SKM-1 treated with dmso at 0.1 percent for 144 hours (cell line): Measurements from ENCODE around the gene CADM2.
"Not testable (repeated sequence)": the region's sequence is repeated elsewhere in the genome, so short reads cannot be mapped to it uniquely, and the experiment has no call there.

Experiments
- DNase-seq: peaks from one replicate; lab custom pipeline; 2025; ENCODE audit not compliant: unreplicated experiment; lab: John Stamatoyannopoulos, UW

The CADM2 gene

GRCh38 chr3:85455561-85456200 lies 496.9 kb downstream of the CADM2 start:
- DNase-seq = no peak

DNA sequence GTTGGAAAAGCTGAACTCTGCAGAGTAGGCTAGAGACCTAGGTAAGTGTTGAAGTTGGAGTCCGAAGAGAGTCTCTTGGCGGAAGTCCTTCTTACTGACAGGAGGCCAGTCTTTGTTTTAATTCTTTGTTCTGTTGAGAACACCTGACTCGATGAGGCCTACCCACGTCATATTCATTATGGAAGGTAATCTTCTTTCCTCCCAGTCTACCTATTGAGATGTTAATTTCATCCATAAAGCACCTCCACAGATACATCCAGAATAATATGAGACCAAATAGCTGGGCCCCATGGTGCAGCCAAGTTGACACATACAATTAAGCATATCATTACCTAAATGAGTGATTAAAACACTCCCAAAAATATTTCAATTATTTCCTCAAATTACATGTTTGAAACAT lies 515.5 kb downstream of the CADM2 start:
- no peak for DNase-seq

DNA sequence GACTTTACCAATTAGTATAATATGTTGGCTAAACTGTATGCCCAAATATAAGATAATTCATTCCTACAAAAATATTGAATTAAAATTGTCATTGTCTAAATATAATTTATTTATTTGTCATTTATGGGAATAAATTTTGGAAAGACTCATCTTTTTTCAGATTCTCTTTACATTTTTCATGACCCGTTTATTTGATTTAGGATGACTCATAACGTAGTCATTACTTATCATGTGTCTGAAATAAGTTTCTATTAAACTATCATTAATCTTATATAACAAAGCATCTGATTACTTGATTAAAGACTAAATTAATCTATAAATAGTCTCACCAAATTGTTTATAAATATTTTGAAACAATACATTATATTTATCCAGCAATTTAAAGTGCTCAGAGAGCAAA lies 516.6 kb downstream of the CADM2 start:
- no peak for DNase-seq

- DNase-seq = no peak
Measured at GRCh38 chr3:85476891-85477495, 518.2 kb downstream of the CADM2 start.

GRCh38 chr3:85481411-85482212 lies 522.8 kb downstream of the CADM2 start:
- DNase-seq = no peak

- no peak for DNase-seq
Measured at GRCh38 chr3:85482213-85482490, 523.4 kb downstream of the CADM2 start.

- DNase-seq = no peak
Measured at GRCh38 chr3:85483986-85484385, 525.2 kb downstream of the CADM2 start.

DNA sequence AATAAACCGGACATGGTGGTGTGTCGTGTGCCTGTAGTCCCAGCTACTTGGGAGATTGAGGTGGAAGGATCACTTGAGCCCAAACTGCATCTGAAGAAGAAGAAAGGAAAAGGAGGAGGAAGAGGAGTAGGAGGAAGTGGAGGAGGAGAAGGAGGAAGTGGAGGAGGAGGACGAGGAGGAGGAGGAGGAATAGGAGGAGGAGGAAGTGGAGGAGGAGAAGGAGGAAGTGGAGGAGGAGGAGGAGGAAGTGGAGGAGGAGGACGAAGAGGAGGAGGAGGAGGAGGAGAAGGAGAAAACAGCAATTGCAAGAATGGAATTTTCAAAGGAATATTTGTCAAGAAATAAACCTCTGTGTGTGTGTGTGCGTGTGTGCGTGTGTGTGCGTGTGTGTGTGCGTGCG lies 528.6 kb downstream of the CADM2 start:
- no peak for DNase-seq

- no peak for DNase-seq
Measured at GRCh38 chr3:85495602-85496001, 536.8 kb downstream of the CADM2 start.

DNA sequence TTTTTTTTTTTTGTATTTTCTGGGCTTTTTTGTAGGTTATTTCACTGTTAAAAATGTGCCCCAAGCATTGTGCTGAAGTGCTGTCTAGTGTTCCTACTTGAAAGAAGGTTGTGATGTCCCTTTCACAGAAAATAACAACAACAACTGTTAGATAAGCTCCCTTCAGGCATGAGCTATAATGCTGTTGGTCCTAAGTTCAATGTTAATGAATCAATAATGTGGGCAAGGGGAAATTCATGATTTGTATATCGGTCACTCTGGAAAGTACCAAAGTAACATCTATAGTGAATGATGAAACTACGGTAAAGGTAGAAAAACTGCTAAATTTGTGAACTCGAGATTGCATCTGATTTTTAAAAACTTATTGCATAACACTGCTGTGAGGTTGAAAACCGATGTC lies 539.4 kb downstream of the CADM2 start:
- no peak for DNase-seq

GRCh38 chr3:85502148-85502875 lies 543.5 kb downstream of the CADM2 start:
- no peak for DNase-seq

GRCh38 chr3:85504129-85504784 lies 545.5 kb downstream of the CADM2 start:
- DNase-seq = not testable (repeated sequence)

- DNase-seq = not testable (repeated sequence)
Measured at GRCh38 chr3:85504785-85505511, 546.2 kb downstream of the CADM2 start.

DNA sequence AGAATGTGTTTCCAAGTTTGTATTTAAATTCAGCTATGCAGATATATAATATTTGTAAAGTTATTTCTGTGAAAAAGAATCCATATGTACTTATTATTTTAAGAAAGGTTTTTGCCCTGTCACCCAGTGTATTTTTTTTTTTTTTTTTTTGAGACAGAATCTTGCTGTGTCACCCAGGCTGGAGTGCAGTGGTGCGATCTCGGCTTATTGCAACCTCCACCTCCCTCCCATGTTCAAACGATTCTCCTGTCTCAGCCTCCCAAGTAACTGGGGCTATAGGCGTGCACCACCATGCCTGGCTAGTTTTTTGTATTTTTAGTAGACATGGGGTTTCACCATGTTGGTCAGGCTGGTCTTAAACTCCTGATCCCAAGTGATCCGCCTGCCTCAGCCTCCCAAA lies 548.3 kb downstream of the CADM2 start:
- DNase-seq = not testable (repeated sequence)

DNA sequence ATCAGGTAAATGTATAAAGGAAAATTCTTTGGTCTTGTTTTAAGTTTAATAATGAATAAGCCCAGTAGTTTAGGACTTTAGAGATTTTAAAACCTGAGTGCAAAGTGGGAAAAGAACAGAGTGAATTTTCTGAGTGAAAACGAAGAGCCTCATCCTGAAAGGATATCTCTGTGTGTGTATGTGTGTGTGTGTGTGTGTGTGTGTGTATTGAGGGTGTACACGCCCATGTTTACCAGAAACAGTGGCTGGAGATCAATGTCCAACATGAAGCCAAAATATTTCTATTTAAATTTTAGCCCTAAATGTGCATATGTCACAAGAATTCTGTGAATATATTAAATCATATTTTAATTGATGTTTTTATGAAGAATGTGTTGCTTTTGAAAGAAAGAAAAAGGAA lies 549.9 kb downstream of the CADM2 start:
- no peak for DNase-seq

GRCh38 chr3:85516146-85516545 lies 557.4 kb downstream of the CADM2 start:
- DNase-seq = no peak

- no peak for DNase-seq
Measured at GRCh38 chr3:85524104-85524503, 565.3 kb downstream of the CADM2 start.

GRCh38 chr3:85525264-85525663 lies 566.5 kb downstream of the CADM2 start:
- DNase-seq = no peak

- no peak for DNase-seq
Measured at GRCh38 chr3:85533586-85533985, 574.8 kb downstream of the CADM2 start.

DNA sequence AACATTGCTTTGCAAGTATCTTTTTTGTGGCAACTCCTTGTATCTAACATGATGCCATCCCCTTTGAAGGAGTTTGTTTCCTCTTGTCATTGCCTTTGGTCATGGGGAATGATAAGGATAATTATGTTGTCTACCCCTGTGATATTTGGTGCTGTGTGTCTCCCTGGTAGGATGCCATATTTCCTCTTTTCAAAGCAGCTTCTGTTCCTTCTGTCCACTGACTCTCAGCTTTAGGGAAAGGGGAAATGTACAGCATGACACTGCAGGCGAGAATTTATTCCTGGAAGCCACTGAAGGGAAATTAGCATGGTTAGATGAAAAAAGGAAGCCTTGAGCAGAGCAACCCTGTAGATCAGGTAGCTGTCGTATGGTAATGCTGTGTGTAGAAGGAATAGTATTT lies 576.7 kb downstream of the CADM2 start:
- DNase-seq = peak; percentile 70

DNA sequence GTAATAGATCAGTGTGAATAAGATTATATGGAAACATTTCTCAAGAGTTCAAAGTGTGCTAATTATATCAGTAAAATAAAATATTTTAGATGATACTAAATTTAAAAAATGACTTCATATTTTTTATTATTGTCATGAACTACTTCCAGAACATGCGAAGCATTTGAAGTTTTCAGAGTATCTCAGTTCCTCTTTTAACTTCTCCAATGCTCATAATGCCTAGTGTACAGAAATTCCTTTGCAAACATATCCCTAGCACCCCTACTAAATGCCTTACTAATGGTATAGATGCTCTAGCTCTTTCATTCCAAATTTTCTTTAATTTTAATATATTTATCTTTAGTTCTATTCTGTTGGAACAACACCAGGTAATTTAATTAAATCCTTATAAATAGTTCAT lies 580.4 kb downstream of the CADM2 start:
- DNase-seq = peak; percentile 21
